NCI-H2227 treated with DMSO at 0.1 percent for 48 hours (cell line): ENCODE results near the gene CCDC88C.

Experiments
- DNase-seq: peaks from one replicate; lab custom pipeline; 2025; lab: John Stamatoyannopoulos, UW

The CCDC88C gene

DNA sequence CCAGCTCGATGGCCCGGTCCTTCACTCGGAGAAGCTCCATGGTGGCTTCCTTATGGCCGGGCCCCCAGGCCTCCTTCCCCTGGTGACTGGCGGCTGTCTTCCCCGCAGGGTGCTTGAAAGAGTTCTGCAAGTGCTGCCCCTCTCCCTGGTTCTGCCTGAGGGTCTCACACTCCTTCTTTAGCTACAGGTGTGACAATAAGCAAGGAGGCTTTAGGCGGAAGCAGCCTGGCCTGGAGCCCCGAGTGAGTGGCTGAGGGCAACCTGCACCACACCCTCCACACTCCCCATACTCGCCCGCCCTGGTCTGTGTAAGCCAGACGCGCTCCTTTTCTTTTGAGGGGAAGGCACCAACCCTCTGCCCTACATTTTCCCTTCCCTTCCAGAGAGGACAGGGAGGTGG lies 110.6 kb downstream of the CCDC88C start:
- DNase-seq: no peak

DNA sequence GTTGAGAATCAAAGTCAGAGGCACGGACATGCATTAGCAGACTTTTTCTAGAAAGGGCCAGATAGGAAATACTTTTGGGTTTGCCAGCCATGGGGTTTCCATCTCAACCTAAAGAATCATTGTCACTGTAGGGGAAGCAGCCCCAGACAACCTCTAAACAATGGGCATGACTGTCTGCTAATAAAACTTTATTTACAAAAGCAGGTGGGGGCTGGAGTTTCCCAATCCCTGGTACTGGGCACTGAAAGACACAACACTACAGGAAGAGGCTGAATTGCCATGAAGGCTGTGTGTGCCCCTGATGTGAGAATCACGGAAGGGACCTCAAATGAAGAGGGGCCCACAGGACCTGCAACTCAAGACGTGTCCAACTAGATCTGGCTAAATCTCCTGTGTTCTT lies 111.1 kb downstream of the CCDC88C start:
- DNase-seq: no peak

DNA sequence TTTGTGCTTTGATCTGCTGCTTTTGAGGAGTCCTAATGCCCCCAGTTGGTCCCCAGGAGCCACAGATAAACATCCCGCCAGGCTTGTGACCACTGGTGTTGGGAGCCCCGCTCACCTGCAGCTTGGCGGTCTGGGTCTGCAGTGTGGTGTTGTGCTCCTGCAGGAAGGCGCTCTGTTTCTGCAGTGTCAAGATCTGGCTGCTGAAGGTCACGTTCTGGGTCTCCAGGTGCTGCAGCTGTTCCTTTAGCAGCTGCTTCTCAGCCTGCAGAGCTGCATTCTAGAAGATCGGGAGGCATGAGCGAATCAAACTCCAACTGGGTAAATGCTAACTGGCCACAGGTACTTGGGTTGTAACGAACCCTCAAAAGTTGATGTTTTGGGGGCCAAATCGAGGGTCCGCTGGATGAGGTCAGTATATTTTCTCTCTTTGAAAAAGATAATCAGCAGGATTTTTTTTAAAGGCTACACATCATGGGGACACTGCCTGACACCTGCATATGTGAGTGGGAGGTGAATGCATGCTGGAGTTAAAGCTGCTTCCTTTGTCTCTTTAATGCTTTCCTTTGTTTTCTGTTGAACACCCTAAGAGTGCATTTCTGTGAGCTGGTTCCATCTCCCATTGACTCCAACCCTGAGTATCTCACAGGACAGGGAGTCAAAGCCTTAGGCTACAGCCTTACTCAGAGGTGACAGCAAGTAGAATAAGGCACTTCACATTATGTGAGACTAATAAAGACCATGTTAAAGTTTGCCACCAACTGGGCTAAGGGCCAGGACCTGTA lies 111.8 kb downstream of the CCDC88C start:
- DNase-seq: no peak

DNA sequence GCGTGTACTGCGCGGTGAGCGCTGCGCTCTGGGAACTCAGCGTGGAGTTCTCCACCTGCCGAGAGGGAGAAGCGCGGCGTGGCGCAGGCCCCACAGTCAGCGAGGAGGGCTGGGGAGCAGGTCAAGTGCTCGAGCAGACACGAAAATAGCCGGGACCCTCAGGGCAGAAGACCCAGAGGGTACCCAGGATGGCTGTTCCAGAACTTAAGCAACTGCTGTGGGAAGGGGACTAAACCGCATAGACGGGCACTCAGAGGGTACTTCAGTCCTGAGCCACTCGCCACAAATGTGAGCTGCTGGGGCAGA lies 113.7 kb downstream of the CCDC88C start:
- DNase-seq: no peak

- DNase-seq: no peak
Observed at GRCh38 chr14:91303091-91303923, 114.3 kb downstream of the CCDC88C start.

DNA sequence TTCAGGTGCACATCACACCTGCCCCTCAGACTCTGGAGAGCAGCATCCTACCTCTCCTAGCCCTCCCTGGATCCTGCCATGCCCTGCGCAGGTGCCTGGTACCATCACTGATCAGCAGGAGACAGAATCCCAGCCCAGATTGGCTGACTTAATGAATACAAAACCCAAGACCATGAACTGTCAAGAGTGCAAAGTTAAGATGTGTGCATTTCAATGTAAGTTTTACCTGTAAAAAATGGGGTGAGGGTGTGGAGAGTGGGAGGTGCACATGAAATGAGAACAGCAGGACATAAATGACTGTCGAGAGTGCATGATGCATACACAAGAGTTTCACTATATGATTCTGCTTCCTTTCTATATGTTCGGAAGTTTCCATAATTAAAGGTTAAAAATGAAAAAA lies 115.2 kb downstream of the CCDC88C start:
- no peak for DNase-seq

DNA sequence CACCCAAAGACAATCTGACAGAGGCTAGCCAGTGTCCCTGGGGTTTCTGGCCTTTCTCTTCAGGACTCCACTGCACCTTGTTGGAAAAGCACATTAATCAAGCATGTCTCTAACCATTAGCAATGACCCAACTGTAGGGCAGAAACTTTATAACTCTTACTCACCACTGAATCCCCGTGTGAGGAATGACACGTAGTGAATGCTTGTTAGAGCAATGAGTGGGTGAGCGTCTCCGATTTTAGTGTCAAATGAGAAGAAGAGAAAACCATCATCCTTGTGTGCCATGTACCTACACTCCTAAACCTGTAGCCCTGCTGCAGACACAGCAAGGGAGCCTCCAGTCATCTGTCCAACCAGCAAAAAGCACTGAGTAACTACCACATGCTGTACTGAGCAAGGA lies 116.7 kb downstream of the CCDC88C start:
- no peak for DNase-seq

- DNase-seq: no peak
Observed at GRCh38 chr14:91300283-91300895, 117.2 kb downstream of the CCDC88C start.

DNA sequence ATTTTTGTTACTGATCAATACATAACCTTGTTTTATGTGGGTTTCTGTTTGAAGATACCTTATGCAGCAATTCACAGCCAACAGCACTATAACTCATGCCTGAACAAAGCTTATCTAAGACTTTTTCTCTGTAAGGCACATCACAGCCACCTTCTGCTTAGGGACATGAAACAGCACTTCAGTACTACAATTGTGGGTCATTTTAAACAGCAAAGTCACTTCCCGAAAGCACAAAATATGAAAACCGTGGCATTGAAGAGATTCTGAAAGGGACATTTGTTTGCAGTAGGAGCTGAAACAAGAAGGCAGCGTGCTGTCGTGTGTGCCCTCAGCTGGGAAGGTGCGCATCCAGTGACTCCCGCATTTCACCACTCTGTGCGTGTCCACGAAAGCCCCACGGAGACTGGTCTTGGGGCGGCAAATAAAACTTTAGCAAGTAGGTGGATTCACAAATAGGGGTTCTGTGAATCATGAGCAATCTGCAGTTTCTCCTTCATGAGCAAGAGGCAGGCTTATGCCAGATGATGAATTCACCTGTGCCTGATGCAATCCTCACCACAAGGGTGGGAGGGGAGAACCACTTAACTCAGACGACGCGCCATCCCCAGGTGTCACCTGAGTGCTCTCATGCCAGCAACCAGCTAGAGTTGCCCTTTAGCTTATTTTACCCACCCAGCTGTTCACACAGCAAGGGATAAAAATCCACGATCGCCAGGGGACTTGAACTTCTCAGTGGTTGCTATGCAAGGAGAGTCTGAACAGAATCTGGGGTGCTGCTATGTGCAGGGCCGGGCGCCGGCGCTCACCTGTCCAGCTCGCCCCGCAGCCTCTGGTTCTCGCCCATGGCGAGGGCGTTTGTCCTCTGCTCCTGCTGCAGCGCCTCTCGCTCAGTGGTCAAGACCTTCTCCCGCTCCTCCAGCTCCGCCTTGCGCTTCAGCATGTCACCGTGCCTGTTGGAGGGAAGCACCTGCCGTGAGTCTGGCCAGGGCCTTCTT lies 118.2 kb downstream of the CCDC88C start:
- DNase-seq: no peak

DNA sequence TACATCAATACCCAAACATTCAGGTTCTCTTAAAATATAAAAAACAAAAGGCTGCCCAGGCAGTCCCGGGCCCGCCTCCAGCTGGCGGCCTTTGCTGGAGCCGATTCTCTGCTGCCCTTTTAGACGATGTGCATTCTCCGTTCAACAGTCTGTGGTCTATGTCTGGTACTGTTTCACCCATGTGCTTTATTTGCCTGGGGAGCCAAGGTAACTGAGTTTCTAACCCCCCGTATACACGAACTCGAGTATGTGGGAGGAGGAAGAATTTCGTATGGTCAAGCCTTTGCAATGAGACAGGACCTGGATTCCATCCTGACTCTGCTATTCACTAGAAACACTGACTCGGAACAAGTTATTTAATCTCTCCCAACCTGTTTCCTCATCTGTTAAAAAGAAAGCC lies 119.0 kb downstream of the CCDC88C start:
- no peak for DNase-seq

DNA sequence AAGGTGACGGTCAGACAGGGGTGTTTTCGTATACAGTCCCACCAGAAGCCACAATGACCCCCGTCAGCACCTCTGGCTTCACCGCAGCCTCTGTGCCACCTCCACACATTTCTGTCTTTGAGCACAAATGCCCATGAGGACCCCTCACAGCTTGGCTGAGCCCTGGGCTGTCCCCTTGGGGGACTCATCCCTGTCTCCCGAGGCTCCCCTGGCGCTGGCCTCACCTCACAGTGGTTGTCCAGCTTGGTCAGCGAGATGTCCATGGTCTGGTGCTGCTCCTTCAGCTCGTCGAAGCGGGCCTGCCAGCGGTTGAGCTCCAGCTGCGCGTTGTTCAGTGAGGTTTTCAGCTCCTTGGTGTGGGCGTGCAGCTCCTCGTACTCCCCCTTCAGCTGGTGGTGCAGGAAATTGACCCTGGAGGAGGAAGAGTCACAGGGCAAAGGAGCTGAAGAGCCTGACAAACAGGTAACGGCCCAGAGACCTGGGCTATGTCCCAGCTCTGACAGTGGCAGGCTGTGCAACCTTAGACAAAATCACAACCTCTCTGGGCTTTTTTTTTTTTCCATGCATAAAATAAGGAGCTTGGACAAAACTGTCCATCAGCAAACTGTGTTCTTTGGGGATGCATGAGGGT lies 120.4 kb downstream of the CCDC88C start:
- DNase-seq: no peak

DNA sequence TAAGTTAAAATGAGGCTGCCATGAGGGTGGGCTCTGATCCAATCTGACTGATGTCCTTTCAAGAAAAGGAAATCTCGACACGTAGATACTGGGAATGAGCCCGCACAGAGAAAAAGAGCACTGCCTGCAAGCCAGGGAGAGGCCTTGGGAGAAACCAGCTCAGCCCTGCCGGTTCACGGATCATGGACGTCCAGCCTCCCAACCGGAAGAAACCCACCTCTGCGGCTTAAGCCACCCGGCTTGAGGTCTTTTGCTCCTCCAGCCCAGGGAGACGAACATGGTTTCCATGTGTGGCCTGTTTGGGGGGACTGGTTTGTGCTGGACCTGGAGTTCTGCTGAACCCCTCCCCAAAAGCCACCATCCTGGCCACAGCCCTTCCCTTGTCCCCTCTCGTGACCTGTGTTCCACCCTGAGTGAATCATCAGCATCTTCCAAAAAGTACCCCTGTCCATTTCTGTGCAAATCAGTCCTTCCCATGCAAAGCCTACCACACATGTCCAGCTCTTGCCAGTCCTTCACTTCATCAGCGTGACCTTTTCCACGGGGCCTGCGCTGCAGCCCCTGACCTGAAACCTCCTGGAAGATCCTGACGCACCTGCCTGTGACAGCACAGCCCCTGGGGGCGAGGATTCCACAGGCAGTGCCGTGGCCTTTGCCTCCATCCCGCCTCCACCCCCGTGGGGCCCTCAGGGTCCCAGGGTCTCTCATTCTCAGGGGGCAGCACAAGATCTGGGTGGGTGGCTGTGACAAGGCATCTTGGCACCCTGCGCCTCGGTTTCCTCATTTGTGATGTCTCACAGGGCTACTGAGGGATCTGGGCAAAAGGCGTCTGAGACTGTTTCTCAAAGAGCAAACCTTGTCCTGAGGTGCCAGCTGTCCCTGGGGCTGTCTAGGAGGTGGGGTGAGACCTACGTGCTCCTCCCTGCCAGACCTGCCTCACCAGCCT lies 121.5 kb downstream of the CCDC88C start:
- no peak for DNase-seq

- no peak for DNase-seq
Observed at GRCh38 chr14:91295276-91295845, 122.3 kb downstream of the CCDC88C start.

DNA sequence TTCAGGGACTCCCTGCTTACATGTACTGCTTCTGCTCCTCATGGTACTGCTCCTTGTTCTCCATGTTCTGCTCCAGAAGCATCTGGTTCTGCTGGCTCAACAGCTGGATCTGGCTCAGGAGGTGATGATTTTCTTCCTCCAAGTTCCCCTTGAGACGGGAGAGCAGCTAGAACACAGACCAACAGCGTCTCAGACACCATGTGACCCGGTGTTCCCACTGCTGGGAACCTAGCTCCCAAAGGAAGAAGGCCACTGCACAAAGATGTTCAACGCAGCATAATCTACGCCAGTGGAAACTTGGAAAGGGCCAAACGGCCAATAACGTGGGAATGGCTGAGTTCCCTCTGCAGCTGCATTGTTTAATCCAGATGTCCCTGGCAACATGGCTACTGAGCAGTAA lies 123.5 kb downstream of the CCDC88C start:
- DNase-seq: no peak

GRCh38 chr14:91293281-91293680 lies 124.3 kb downstream of the CCDC88C start:
- DNase-seq: no peak

GRCh38 chr14:91292491-91292890 lies 125.1 kb downstream of the CCDC88C start:
- no peak for DNase-seq

GRCh38 chr14:91291786-91292405 lies 125.7 kb downstream of the CCDC88C start:
- DNase-seq: no peak

- no peak for DNase-seq
Observed at GRCh38 chr14:91290986-91291385, 126.6 kb downstream of the CCDC88C start.

- DNase-seq: no peak
Observed at GRCh38 chr14:91289464-91289863, 128.2 kb downstream of the CCDC88C start.
